ENCODE data around the gene VSIG2.

VSIG2 gene

DNA sequence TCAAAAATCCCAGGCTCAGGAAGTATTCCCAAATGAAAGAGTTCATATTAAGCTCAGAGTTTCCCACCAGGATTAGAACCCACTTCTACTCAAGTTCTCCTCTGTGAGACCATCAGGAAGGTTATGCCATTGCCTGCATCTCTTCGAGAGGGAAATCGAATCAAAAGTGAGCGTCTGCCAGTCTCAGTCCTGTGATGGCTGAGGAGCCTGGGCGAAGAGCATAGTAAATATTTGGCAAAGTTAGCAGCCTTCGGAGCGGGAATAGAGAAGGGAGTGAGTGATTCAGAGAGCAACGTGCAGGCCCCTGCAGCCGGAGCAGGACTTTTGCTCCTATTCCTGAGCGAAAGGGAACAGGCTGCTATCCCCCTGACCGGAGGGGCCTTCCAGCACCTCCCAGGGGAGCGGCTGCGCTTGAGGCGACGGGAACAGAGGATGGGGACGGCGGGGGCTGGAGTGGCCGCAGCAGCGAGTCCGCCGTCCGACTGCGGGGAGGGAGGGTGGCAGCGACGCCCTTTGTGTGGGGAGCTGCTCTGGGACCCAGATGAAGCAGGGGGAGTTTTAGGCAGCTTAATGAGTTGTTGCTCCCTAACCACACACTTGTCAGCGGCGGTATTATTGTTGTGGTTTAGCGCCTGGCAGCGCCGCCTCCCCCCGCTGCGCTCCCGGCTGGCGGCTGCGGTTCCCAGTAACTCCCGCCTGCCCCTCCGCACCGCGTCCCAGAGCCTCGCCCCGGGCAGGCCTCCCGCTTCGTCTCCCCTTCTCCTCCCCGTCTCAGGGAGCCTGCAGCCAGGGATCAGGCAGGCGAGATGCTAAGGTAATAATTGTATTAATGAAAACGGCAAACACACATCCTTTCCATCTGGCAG is 34.0 kb downstream of the VSIG2 start:
- H3K27me3 ChIP-seq (ENCODE audit: insufficient read depth, low read length), result no peaks in the 10 kb centered on the region
- no peak overlapping the region for H3K27ac ChIP-seq (ENCODE audit: low read depth, low read length, poor library complexity, severe bottlenecking)
- H4K20me1 ChIP-seq (ENCODE audit: insufficient read depth, low read length), result no peaks in the 10 kb centered on the region
- TF ChIP-seq EZH2 (IDR thresholded peaks at IDR 0.05; ENCODE audit: borderline replicate concordance, low read length), result no peak
- TF ChIP-seq CTCF (IDR thresholded peaks at IDR 0.05; ENCODE audit: low read length), result no peak
- H2AFZ ChIP-seq (ENCODE audit: low read length), result no peak overlapping the region
- H3K4me1 ChIP-seq (ENCODE audit: insufficient read depth, low read length, severe bottlenecking), result no peaks in the 10 kb centered on the region
- H3K4me3 ChIP-seq (ENCODE audit: low read depth, low read length, poor library complexity, severe bottlenecking), result no peak overlapping the region
- H3K36me3 ChIP-seq (ENCODE audit: insufficient read depth, low read length), result no peaks in the 10 kb centered on the region
- H3K9me3 ChIP-seq (ENCODE audit: low read length), result no peaks in the 10 kb centered on the region
- H3K9me2 ChIP-seq (ENCODE audit: low read depth, low read length), result no peaks in the 10 kb centered on the region
- H3F3A ChIP-seq (ENCODE audit: insufficient read depth, low read length), result no peaks in the 10 kb centered on the region
- no peak overlapping the region for H3K9ac ChIP-seq (ENCODE audit: low read length)
- no peak overlapping the region for H3K4me2 ChIP-seq (ENCODE audit: low read length)
- H3K79me2 ChIP-seq (ENCODE audit: insufficient read depth, low read length), result no peaks in the 10 kb centered on the region

DNA sequence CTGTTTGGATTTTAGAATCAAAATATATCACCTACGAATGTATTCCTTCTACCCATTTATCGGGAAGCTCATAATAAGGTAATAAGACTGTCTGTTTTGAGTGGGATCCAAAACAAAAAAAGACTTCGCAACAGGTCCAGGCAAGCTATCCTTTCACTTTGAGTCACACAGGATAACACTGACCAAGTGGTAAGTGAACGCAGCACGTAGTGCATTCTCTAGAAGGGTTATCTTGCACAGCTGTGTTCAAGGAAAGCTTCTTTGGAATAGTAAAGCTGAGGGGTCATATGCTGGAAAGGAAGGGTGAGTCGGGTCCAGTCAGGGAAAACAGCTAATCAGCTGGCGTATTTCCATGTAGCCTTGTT is 34.7 kb downstream of the VSIG2 start:
- H3K27me3 ChIP-seq (ENCODE audit: insufficient read depth, low read length), result no peaks in the 10 kb centered on the region
- H3K4me1 ChIP-seq (ENCODE audit: insufficient read depth, low read length, severe bottlenecking), result no peaks in the 10 kb centered on the region
- no peak overlapping the region for H3K4me2 ChIP-seq (ENCODE audit: low read length)
- H3K27ac ChIP-seq (ENCODE audit: low read depth, low read length, poor library complexity, severe bottlenecking), result no peak overlapping the region
- no peaks in the 10 kb centered on the region for H3K79me2 ChIP-seq (ENCODE audit: insufficient read depth, low read length)
- no peaks in the 10 kb centered on the region for H3K36me3 ChIP-seq (ENCODE audit: insufficient read depth, low read length)
- no peak overlapping the region for H3K4me3 ChIP-seq (ENCODE audit: low read depth, low read length, poor library complexity, severe bottlenecking)
- H3K9me2 ChIP-seq (ENCODE audit: low read depth, low read length), result no peaks in the 10 kb centered on the region
- no peaks in the 10 kb centered on the region for H3K9me3 ChIP-seq (ENCODE audit: low read length)
- H3K9ac ChIP-seq (ENCODE audit: low read length), result no peak overlapping the region
- H3F3A ChIP-seq (ENCODE audit: insufficient read depth, low read length), result no peaks in the 10 kb centered on the region
- no peak for TF ChIP-seq CTCF (IDR thresholded peaks at IDR 0.05; ENCODE audit: low read length)
- TF ChIP-seq EZH2 (IDR thresholded peaks at IDR 0.05; ENCODE audit: borderline replicate concordance, low read length), result no peak
- no peaks in the 10 kb centered on the region for H4K20me1 ChIP-seq (ENCODE audit: insufficient read depth, low read length)
- H2AFZ ChIP-seq (ENCODE audit: low read length), result no peak overlapping the region

DNA sequence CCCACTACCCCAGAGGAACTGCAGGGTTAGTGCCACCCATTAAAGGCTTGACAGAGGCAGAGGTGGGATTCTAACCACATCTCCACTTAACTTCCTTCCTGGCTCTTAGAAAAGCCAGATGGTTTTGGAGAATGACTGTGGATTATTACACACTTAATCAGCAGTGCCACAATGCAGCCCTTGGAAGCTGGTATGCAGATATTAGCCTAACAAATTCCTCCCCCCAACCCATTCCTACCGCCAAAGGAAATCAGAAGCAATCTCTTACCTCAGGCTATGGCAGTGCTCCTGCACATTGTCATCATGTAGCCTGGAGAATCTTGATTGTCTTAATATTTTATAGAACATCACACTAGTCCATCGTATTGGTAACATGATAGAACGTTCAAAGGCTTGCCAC is 35.5 kb downstream of the VSIG2 start:
- Histone ChIP-seq H3K36me3 (ENCODE audit: insufficient read depth, low read length) (no peaks in the 10 kb centered on the region), H2AFZ (ENCODE audit: low read length) (no peak overlapping the region), H3K4me3 (ENCODE audit: low read depth, low read length, poor library complexity, severe bottlenecking) (no peak overlapping the region), H3K27me3 (ENCODE audit: insufficient read depth, low read length) (no peaks in the 10 kb centered on the region), H4K20me1 (ENCODE audit: insufficient read depth, low read length) (no peaks in the 10 kb centered on the region), H3K9me2 (ENCODE audit: low read depth, low read length) (no peaks in the 10 kb centered on the region), H3K4me1 (ENCODE audit: insufficient read depth, low read length, severe bottlenecking) (no peaks in the 10 kb centered on the region), H3K9ac (ENCODE audit: low read length) (no peak overlapping the region), H3K79me2 (ENCODE audit: insufficient read depth, low read length) (no peaks in the 10 kb centered on the region), H3F3A (ENCODE audit: insufficient read depth, low read length) (no peaks in the 10 kb centered on the region), H3K9me3 (ENCODE audit: low read length) (no peaks in the 10 kb centered on the region), H3K27ac (ENCODE audit: low read depth, low read length, poor library complexity, severe bottlenecking) (no peak overlapping the region), H3K4me2 (ENCODE audit: low read length) (no peak overlapping the region)
- TF ChIP-seq EZH2 (IDR thresholded peaks at IDR 0.05; ENCODE audit: borderline replicate concordance, low read length) (no peak), CTCF (IDR thresholded peaks at IDR 0.05; ENCODE audit: low read length) (no peak)
